GM23338 (cell line): Measurements from ENCODE around the gene MED12L.

Experiments used
- CREB1 ChIP-seq: fragments of 250-450 bp; sonication (Bioruptor Pico); IDR thresholded peaks from 2 replicates; pipeline ENCODE4 v1.5.0; 2020; ENCODE audit warnings: low read depth, mild to moderate bottlenecking, moderate library complexity
- EZH2 ChIP-seq: fragments of 200-600 bp; sonication (generic); IDR thresholded peaks from one replicate; pipeline ENCODE4 v1.8.0; 2017; ENCODE audit warnings: antibody characterized with exemption, mild to moderate bottlenecking, low read depth; ENCODE audit not compliant: unreplicated experiment
- TF ChIP-seq, protein P1 (sequence below), 2 experiments: fragments of 200-600 bp in 1 of 2; sonication (generic) in 1 of 2; conservative IDR thresholded peaks; 2 replicates each; pipeline versions ENCODE4 v1.5.1 to v1.6.1; 2016 to 2017; ENCODE audit warnings: antibody characterized with exemption in 2 of 2, low read depth in 2 of 2, mild to moderate bottlenecking in 2 of 2, moderate library complexity in 1 of 2

GRCh38 chr3:151232991-151233390 lies 147.5 kb downstream of the MED12L start:
- TF ChIP-seq, protein P1, sequence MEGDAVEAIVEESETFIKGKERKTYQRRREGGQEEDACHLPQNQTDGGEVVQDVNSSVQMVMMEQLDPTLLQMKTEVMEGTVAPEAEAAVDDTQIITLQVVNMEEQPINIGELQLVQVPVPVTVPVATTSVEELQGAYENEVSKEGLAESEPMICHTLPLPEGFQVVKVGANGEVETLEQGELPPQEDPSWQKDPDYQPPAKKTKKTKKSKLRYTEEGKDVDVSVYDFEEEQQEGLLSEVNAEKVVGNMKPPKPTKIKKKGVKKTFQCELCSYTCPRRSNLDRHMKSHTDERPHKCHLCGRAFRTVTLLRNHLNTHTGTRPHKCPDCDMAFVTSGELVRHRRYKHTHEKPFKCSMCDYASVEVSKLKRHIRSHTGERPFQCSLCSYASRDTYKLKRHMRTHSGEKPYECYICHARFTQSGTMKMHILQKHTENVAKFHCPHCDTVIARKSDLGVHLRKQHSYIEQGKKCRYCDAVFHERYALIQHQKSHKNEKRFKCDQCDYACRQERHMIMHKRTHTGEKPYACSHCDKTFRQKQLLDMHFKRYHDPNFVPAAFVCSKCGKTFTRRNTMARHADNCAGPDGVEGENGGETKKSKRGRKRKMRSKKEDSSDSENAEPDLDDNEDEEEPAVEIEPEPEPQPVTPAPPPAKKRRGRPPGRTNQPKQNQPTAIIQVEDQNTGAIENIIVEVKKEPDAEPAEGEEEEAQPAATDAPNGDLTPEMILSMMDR (conservative IDR thresholded peaks at IDR 0.05; ENCODE audit: low read depth in 2 of 2) = no peak
- no peak for TF ChIP-seq EZH2
- TF ChIP-seq CREB1 (CRISPR knock-in tag) = no peak
